Caco-2 (cell line): ENCODE data around the gene CNGA4. TPM values are rescaled to one million over a fixed set of nuclear protein-coding genes. Genes with fewer than 3 reads are reported as not detected.

ENCODE experiments used
- Bru-seq: library from RNA; stranded (reverse); fragments of 400-500 nt; gene quantifications from one replicate; lab custom pipeline; 2021; lab: Mats Ljungman, UMichigan
- BruChase-seq, 2 experiments: library from RNA; stranded (reverse); fragments of 400-500 nt; gene quantifications; one replicate each; lab custom pipeline; 2021; lab: Mats Ljungman, UMichigan
- BruUV-seq: library from RNA; stranded (reverse); fragments of 400-500 nt; replicated peaks from 2 replicates; lab custom pipeline; 2021; lab: Mats Ljungman, UMichigan
- CTCF ChIA-PET: fragments of 300-600 bp; sonication (Branson Sonifier 250); formaldehyde crosslinking; loops from one replicate; lab custom pipeline; 2022; ENCODE audit warnings: antibody characterized with exemption; lab: Charles Lee
- POLR2A ChIA-PET: fragments of 300-600 bp; sonication (Branson Sonifier 250); formaldehyde crosslinking; loops from one replicate; lab custom pipeline; 2022; ENCODE audit warnings: antibody characterized with exemption; lab: Charles Lee
- DNase-seq, 2 experiments: peaks; one replicate each; pipeline versions ENCODE4 v3.0.0 to v3.0.0-alpha.2; 2020 to 2022
- H3K27me3 ChIP-seq: replicated peaks from 2 replicates; pipeline ENCODE4 v1.6.0; 2011; ENCODE audit warnings: low read length; ENCODE audit not compliant: control insufficient read depth, insufficient read depth
- H3K36me3 ChIP-seq: 2 replicates; pipeline ENCODE4 v1.5.1; 2011; ENCODE audit warnings: low read length; ENCODE audit not compliant: control insufficient read depth, insufficient read depth
- H3K4me1 ChIP-seq: fragments of 250-450 bp; sonication (Bioruptor Pico); 2 replicates; pipeline ENCODE4 v1.5.1; 2020; ENCODE audit warnings: mild to moderate bottlenecking
- H3K4me3 ChIP-seq: 2 replicates; pipeline ENCODE4 v1.5.1; 2011; ENCODE audit warnings: low read depth, mild to moderate bottlenecking, control low read depth, low read length
- H3K9me3 ChIP-seq: fragments of 250-450 bp; sonication (Bioruptor Pico); 2 replicates; pipeline ENCODE4 v1.5.1; 2020; ENCODE audit warnings: mild to moderate bottlenecking, moderate library complexity
- H3K27ac Mint-ChIP-seq: one replicate; pipeline ENCODE4 v1.8.0; 2022; ENCODE audit warnings: mixed read lengths; ENCODE audit not compliant: unreplicated experiment
- H3K27me3 Mint-ChIP-seq: one replicate; pipeline ENCODE4 v1.8.0; 2022; ENCODE audit warnings: mixed read lengths; ENCODE audit not compliant: insufficient read depth, unreplicated experiment
- H3K36me3 Mint-ChIP-seq: one replicate; pipeline ENCODE4 v1.8.0; 2022; ENCODE audit warnings: mild to moderate bottlenecking, mixed read lengths; ENCODE audit not compliant: insufficient read depth, unreplicated experiment
- H3K4me1 Mint-ChIP-seq: one replicate; pipeline ENCODE4 v1.8.0; 2022; ENCODE audit warnings: low read depth, mixed read lengths; ENCODE audit not compliant: unreplicated experiment
- H3K4me3 Mint-ChIP-seq: one replicate; pipeline ENCODE4 v1.8.0; 2022; ENCODE audit warnings: mild to moderate bottlenecking, moderate library complexity, mixed read lengths; ENCODE audit not compliant: unreplicated experiment
- H3K9me3 Mint-ChIP-seq: one replicate; pipeline ENCODE4 v1.8.0; 2022; ENCODE audit warnings: mixed read lengths; ENCODE audit not compliant: unreplicated experiment
- CTCF ChIP-seq, 2 experiments: fragments of 200-600 bp in 1 of 2; IDR thresholded peaks; 1 replicate in 1 of 2; 2 replicates in 1 of 2; pipeline versions ENCODE4 v1.5.1 to v1.8.0; 2011 to 2022; ENCODE audit warnings: antibody characterized with exemption in 1 of 2, control low read depth in 1 of 2, inconsistent platforms in 1 of 2, low read depth in 1 of 2, low read length in 1 of 2, mild to moderate bottlenecking in 1 of 2, moderate library complexity in 1 of 2; ENCODE audit not compliant: insufficient read depth in 1 of 2, severe bottlenecking in 1 of 2, unreplicated experiment in 1 of 2
- intact Hi-C: fragments of 100-400 bp; cut with micrococcal nuclease; formaldehyde crosslinking; loops from one replicate; pipeline ENCODE4 v1.10.0; 2022; ENCODE audit not compliant: unreplicated experiment
- long read RNA-seq: library from polyadenylated mRNA; stranded (forward); transcript quantifications from one replicate; pipeline ENCODE4 v2.0.0, GENCODE V29; 2022
- total RNA-seq: library from RNA; stranded (reverse); gene quantifications from 2 replicates; pipeline ENCODE4 v1.2.3, GENCODE V29; 2022

Gene CNGA4, protein sequence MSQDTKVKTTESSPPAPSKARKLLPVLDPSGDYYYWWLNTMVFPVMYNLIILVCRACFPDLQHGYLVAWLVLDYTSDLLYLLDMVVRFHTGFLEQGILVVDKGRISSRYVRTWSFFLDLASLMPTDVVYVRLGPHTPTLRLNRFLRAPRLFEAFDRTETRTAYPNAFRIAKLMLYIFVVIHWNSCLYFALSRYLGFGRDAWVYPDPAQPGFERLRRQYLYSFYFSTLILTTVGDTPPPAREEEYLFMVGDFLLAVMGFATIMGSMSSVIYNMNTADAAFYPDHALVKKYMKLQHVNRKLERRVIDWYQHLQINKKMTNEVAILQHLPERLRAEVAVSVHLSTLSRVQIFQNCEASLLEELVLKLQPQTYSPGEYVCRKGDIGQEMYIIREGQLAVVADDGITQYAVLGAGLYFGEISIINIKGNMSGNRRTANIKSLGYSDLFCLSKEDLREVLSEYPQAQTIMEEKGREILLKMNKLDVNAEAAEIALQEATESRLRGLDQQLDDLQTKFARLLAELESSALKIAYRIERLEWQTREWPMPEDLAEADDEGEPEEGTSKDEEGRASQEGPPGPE
- total RNA-seq: 0.56 TPM in 1 of 2 replicates, not detected in the other
- Bru-seq, nascent RNA: percentile 28 among the genes with signal in this experiment
- percentile 27 among the genes with signal in this experiment for BruChase-seq, experiment 1, labeled RNA remaining after a 2-hour chase
- BruChase-seq, experiment 2, labeled RNA remaining after a 6-hour chase: percentile 25 among the genes with signal in this experiment
- long read RNA-seq, partial matches to known transcripts: 0 of 1 reads
- long read RNA-seq, other reads (novel, unspliced or antisense): 1 of 1 reads

DNA sequence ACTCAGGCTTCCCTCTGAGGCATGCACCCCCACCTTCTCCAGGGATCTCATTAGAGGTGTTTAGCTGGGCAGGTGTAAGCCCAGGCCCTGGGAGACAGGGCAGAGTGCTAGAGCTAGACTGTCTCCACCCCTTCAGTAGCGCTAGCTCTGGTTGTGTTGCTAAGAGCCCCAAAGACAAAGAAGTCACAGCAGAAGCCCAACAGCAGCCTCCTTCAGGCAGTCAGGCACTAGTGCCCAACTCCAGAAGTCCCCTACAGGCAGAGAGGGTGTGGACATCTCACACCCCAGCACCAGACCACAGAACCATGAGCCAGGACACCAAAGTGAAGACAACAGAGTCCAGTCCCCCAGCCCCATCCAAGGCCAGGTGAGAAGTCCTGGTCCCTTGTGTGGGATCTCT lies at the start of gene CNGA4:
Gene CNGA4 (plus strand): TSS at position 188 of the 400 bp plus-strand sequence. CDS start 118 bp downstream, at position 306.
- no peaks in the 10 kb centered on the region for H3K36me3 ChIP-seq
- no TSS peak for BruUV-seq
- POLR2A ChIA-PET: interaction anchor here (0.6 kb wide), 1 partner anchor 84 kb away, joined by 3 read pairs; no protein-coding TSS in a partner anchor
- peak in 1 of 2 experiments; percentile 30 for DNase-seq
- H3K9me3 ChIP-seq: no peaks in the 10 kb centered on the region
- H3K27me3 ChIP-seq: no peaks in the 10 kb centered on the region
- Mint-ChIP-seq H3K9me3 (no peaks in the 10 kb centered on the region), H3K27ac (no peak within 1 kb of the TSS), H3K27me3 (no peaks in the 10 kb centered on the region), H3K4me3 (no peak within 1 kb of the TSS), H3K36me3 (peaks cover 7% of the 10 kb centered on the region), H3K4me1 (no peaks in the 10 kb centered on the region)
- H3K4me1 ChIP-seq: peaks cover 7% of the 10 kb centered on the region; the same call in 1 of the 2 replicates
- H3K4me3 ChIP-seq: no peak within 1 kb of the TSS
- CTCF ChIA-PET: interaction anchor here (0.8 kb wide), 2 partner anchors 13 to 140 kb away, joined by 3 to 4 read pairs; no protein-coding TSS in a partner anchor
- TF ChIP-seq CTCF (IDR thresholded peaks at IDR 0.05; ENCODE audit: insufficient read depth in 1 of 2, low read depth in 1 of 2, low read length in 1 of 2, severe bottlenecking in 1 of 2, unreplicated experiment in 1 of 2): peak in 1 of 2 experiments; percentile 21
- intact Hi-C loops: loop anchor here (1.0 to 10.0 kb wide), 3 partner anchors 9 to 376 kb away; partner anchors contain the start of genes TAF10 and TPP1

DNA sequence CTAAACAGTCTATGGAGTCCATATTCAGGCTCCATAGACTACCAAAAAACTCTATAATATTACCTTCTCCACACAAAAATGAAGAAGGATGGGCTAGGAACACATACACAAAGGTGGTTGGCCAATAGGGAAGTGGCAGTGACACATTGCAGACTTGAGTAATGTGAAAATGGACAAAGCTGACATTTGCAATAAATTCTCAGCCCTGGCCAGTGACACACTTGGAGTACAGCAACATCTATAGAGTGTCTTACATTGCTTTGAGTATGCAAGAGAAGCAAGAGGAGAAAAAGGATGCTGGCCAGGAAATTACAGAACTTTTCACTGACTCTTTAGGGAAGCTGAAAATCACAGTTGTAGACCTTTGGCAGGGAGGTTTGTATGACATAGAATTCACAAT lies 47.1 kb upstream of the CNGA4 start:
- Mint-ChIP-seq H3K4me3 (no peak overlapping the region), H3K36me3 (no peaks in the 10 kb centered on the region), H3K27ac (no peak overlapping the region), H3K9me3 (no peaks in the 10 kb centered on the region), H3K4me1 (no peaks in the 10 kb centered on the region), H3K27me3 (peaks cover 5% of the 10 kb centered on the region)
- Histone ChIP-seq H3K4me3 (no peak overlapping the region), H3K9me3 (no peaks in the 10 kb centered on the region), H3K4me1 (no peaks in the 10 kb centered on the region), H3K36me3 (no peaks in the 10 kb centered on the region), H3K27me3 (no peaks in the 10 kb centered on the region)
- DNase-seq: no peak
- TF ChIP-seq CTCF (IDR thresholded peaks at IDR 0.05; ENCODE audit: insufficient read depth in 1 of 2, low read depth in 1 of 2, low read length in 1 of 2, severe bottlenecking in 1 of 2, unreplicated experiment in 1 of 2): no peak
- BruUV-seq: no TSS peak
- intact Hi-C loops: no loop called here
- CTCF ChIA-PET: no interaction called here
- POLR2A ChIA-PET: no interaction called here

DNA sequence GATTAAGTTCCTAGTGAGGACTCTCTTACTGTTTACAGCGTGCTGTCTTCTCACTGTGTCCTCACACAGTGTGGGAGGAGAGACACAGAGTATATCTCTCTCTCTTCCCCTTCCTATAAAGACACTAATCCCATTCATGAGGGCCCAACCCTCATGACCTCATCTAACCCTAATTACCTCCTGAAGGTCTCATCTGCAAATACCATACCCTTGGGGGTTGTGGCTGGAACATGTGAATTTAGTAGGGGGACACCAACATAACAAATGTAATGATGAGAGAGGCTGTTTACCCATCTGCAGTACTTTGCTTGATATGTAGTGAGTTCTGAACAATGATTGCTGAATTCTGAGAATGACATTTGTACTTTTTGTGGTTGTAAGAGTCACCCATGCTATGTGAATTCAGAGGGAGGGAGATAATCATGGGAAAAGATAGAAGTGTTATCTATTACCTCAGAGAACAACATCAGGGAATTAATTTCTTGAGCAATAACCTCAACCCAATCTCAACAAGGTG lies 44.8 kb upstream of the CNGA4 start:
- no peak overlapping the region for H3K4me3 ChIP-seq
- intact Hi-C loops: no loop called here
- Mint-ChIP-seq H3K36me3 (no peaks in the 10 kb centered on the region), H3K9me3 (no peaks in the 10 kb centered on the region), H3K27ac (no peak overlapping the region), H3K4me3 (no peak overlapping the region), H3K4me1 (no peaks in the 10 kb centered on the region), H3K27me3 (peaks cover 5% of the 10 kb centered on the region)
- no peak for DNase-seq
- CTCF ChIA-PET: no interaction called here
- no peaks in the 10 kb centered on the region for H3K36me3 ChIP-seq
- H3K27me3 ChIP-seq: no peaks in the 10 kb centered on the region
- TF ChIP-seq CTCF (IDR thresholded peaks at IDR 0.05; ENCODE audit: insufficient read depth in 1 of 2, low read depth in 1 of 2, low read length in 1 of 2, severe bottlenecking in 1 of 2, unreplicated experiment in 1 of 2): no peak
- H3K4me1 ChIP-seq: no peaks in the 10 kb centered on the region
- POLR2A ChIA-PET: no interaction called here
- no peaks in the 10 kb centered on the region for H3K9me3 ChIP-seq
- BruUV-seq: no TSS peak
